Measurements from ENCODE around the gene RNU1-3.
"Not testable (repeated sequence)": the region's sequence is repeated elsewhere in the genome, so short reads cannot be mapped to it uniquely, and the experiment has no call there.

- TF ChIP-seq POLR2AphosphoS5 (IDR thresholded peaks at IDR 0.05; ENCODE audit: low read depth, low read length); EGR1 (IDR thresholded peaks at IDR 0.05; ENCODE audit: low read depth); RAD21 (IDR thresholded peaks at IDR 0.05; ENCODE audit: low read depth); POLR2A (IDR thresholded peaks at IDR 0.05; ENCODE audit: borderline replicate concordance, extremely low read depth, insufficient read depth, insufficient read length); CTCF (IDR thresholded peaks at IDR 0.05 in 2 of 3, conservative IDR thresholded peaks at IDR 0.05 in 1 of 3; ENCODE audit: borderline replicate concordance in 1 of 3, insufficient read depth in 1 of 3, low read depth in 2 of 3, low read length in 2 of 3); CEBPB (IDR thresholded peaks at IDR 0.05; ENCODE audit: low read depth); TCF7L2 (IDR thresholded peaks at IDR 0.05; ENCODE audit: borderline replicate concordance, extremely low read depth, insufficient read depth, insufficient read length); EZH2phosphoT487 (IDR thresholded peaks at IDR 0.05; ENCODE audit: borderline replicate concordance); ZNF274 (IDR thresholded peaks at IDR 0.05; ENCODE audit: low read depth, low read length); EZH2 (IDR thresholded peaks at IDR 0.05); REST (IDR thresholded peaks at IDR 0.05; ENCODE audit: low read depth); FOSL1 (IDR thresholded peaks at IDR 0.05; ENCODE audit: low read depth): not testable (repeated sequence)
Measured at GRCh38 chr1:16633540-16634282, 33.0 kb downstream of the RNU1-3 start.

All from HCT116 (cell line).